HG02610 (cell line): Measurements from ENCODE around the gene NT5DC3.

Experiments used
- ATAC-seq: cut with Tn5 transposase; IDR thresholded peaks from one replicate; pipeline ENCODE4 v1.9.1; 2021; ENCODE audit warnings: mild to moderate bottlenecking, moderate library complexity; ENCODE audit not compliant: unreplicated experiment

Gene NT5DC3

DNA sequence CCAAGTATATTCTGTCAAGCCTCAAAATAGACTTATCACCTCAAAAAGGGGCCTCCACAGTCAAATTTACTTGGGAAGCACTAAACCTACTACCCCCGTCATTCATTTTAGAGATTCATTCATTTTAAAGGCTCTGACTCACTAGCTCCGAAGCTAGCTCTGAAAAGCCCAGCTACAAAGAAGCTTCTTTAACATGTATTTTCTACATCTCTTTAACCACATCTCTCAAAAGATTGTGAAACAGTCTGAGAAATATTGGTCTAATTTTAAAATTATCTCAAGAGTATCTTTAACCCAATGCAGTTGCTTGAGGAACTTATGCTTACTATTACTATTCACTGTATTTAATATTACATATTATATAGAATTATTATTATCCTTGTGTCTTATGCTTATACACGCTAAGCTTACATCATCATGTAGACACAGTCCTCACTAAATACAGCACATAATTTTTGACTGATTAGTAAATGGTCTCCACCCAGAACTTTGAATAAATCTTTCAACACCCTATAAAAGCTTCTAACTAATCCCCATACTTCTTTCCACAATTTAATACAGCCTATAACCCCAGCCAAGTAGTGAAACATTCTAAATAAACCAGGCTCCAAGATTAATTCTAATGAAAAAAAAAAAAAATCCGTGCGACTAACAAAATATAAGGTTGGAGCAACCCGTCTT, 7.8 kb downstream of the NT5DC3 start:
- no peak for ATAC-seq

DNA sequence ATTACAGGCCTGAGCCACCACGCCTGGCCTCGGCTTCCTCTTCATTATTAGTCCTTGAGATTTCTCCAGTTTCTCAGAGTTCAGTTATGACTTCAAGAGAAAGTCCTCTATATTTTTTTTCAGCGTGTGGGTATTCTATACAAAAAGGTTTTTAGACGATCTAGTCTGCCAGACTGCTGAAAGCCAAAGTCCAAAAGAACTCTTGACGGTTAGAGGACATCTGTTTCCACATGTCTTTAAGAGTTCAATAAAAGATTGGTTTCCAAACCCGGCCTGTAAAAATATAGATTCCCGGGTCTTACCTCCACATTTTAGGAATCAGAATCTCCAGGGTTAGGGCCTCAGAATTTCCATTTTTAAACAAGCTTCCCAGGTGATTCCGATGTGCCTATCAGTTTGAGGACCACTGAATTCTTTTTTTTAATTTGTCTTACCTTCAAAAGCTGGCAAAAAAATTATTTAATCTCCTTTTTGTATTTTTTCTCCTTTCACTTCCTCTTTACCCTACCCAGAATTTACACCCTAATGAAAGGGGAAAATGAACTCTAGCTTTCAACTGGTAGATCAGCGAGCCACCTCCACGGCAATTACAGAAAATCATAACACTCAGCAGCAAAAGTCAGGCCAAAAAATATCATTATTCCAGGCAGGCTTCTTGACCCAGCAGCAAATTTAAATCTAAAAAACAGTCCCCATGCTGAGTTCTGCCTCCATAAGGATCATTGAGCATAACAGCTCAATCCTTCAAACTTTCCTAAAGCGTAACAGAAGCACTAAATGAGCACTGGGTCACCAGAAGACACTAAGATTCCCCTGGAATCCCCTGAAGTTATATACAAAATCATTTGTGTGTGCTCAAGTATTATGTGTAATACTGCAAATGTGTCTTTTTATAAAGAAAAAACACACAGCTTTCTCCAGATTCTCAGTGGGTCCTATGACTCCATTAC, 8.7 kb downstream of the NT5DC3 start:
- ATAC-seq, result no peak

DNA sequence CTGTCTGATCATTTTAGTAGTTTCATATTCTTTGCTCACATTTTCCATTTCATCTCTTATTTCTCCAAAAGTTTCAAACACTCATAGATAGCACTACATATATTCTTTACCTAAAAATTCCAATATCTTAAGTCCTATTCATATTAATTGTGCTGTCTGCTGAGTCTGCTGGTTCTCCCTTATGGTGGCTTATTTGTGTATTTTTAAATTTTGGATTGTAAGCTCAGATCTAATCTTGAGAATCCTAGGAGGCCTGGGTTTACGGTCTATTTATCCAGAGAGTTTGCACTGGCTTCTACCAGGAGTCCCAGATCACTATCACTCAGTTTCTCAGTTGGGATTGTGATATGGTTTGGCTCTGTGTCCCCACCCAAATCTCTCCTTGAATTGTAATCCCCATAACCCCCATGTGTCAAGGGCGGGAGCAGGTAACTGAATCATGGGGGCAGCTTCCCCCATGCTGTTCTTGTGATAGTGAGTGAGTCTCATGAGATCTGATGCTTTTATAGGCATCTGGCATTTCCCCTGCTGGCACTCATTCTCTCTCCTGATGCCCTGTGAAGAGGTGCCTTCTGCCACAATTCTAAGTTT, 10.2 kb downstream of the NT5DC3 start:
- no peak for ATAC-seq

DNA sequence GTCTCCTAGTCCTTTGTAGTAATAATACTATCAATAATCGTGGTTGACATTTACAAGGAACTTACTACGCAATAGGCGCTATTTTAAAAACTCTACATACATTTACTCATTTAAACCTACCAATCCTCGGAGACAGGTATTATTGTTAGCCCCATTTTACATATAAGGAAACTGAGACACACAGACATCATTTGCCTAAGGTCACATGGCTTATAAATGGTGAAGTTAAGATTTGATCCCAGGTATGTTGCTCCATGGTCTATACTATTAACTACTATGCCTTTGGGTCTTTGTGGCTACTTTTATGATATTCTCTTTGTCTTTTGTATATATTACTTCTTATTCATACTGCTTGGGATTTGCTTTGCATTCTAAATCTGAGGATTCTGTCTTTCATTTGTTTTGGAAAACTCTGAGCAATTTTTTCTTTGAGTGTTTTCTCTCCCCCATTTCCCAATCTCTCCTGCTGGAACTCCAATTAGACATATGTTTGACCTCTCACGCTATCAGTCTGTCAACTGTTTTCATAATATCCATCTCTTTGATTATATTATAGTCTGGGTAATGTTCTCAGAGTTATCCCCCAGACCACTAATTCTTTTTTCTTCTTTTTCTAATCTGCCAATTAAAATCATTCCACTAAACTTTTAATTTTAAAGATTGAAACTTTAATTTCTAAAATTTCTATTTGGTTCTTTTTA, 10.9 kb downstream of the NT5DC3 start:
- ATAC-seq, result no peak

DNA sequence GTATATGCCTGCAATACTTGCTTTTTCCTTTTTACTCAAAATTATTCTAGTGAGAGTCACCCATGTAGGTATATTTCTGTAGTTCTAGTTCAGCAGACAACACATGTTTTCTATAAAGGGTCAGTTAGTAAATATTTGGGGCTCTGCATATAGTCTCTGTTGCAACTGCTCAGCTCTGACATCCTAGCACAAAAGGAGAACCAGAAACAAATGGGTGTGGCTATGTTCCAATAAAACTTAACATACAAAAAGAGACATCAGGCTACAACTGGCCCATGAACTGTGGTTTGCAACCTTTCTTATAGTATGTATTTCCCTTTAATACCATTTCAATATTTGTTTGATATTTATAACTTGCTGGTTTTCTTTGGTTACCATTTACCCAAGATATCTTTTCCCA, 11.9 kb downstream of the NT5DC3 start:
- no peak for ATAC-seq

DNA sequence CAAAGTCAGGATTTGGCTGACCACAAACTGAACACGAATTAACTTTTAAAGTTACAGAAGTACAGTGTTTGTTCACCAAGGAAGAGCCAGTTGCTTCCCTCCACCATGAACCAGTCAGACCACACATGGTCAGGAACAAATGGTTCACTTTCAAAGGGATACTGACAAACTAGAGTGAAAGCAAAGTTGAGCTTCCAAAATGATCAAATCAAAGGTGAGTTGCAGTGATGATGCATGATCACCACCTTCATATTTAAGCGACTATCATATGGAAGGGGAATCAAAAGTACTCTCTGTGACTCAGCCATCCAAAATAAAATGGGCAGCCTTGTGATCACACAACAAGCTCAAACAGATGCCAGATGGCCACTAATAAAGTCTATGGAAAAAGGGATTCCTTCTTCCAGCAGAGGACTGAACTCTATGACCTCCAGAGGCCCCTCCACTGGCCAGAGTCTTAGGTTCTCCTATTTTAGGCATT, 13.1 kb downstream of the NT5DC3 start:
- ATAC-seq, result no peak

DNA sequence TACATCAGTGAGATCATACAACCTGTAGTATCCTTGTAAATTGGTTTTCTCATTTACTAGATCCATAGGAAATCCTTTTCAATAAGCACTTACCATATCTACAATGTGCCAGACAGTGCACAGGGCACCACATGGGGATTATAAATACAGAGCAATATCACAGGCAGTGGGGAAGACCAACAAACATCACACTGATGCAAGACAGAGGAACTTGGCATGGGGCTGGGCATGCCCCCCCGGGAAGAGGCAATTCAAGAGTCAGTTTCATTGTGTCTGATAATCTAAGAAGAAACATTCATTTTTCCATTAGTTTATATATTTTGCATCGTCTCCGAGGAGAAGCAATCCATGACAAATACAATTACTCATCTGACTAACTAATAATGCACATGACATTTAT, 16.2 kb downstream of the NT5DC3 start:
- no peak for ATAC-seq

DNA sequence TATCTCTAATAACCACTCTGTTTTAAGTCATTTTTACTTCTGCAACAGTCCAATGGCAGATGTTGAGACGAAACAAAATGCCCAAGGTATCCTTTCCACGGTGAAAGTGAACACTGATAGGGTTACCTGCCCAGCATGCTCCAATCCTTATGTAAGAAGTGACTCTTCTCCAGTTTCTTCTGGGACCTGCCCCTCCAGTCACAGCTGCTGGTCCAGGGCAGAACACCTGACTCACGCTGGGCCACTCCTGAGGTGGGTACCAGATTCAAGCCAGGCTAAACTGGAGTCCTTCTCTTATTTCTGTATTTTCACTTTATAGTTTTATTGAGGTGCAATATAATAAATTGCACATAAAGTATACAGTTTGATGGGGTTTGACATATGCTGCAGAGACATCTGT, 16.7 kb downstream of the NT5DC3 start:
- no peak for ATAC-seq

DNA sequence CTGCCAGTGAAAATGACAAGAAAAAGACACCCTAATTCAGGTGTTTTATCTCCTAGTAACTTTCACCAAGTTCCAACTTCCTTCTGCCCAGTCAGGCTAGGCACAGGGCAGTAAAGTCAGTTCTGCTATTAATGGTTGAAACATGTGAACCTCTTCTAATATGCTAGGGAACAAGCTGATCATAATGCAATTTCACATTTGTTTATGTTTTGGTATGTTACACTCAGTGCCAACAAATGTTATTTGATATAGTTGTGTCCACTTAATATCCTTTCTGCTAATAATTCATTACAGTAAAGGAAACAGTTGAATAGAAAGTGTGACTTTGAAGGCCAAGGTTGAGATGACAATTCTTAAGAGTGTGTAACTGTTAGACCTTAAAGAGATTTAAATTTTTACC, 17.2 kb downstream of the NT5DC3 start:
- no peak for ATAC-seq

DNA sequence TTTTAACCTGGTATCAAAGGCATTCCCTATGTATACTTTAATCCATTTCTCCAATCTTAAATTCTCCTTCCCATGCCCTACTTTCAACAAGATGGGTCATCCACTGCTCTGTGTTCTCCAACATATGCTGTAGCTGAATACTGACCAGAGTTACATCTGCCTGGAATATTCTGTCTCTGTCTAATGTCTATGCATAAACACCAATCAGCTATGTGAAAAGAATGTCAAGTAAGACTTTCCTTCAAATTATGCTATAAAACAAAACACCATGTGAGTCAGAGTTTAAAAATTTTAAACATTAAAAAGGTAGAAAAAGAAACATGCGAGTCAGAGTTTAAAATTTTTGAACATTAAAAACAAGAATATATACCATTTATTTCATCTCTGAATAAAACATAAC, 19.3 kb downstream of the NT5DC3 start:
- no peak for ATAC-seq

DNA sequence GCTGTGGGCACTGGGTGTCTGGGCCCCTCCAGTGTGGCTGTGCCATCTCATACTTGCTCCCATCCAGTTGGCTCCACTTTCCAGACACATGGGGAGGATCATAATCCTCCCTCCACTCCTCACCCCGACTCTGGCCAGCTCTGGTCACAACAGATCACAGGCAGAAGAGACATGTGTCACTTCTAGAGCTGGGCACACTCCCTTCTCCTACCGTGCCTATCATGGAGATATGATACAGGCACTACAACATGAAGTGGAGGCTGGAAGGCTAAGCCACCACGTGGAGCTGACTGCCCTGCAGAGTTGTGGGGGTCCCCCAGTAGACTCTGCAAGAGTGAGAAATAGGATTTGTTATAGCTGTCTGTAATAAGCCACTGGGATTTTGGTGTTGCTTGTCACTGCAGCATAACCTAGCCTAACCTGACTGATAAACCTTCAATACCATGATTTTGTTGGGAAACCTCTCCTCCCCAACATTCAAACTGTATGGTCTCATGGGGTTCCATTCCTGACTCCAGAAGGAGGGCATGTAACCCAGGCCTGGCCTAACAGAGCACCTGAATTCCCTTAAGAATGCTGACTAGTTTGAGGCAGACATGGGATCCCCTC, 20.0 kb downstream of the NT5DC3 start:
- ATAC-seq, result no peak

DNA sequence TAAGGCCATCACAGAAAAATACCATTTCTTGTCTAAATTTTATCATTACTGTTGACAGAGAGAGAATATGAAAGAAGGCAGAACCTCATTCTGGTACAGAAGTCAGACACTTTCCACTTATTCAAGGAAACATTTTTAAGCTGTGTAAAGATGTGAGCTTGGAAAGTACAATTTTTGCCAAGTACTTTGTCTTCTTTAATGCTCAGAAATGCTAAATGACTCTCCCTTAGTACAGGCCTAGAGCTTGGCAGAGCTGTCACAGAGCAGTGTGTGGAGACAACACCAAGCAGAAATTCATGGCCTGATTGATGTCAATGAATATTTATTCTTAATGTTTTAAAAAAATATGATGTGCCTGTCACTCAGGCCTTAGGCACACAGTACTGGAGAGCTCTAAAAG, 20.7 kb downstream of the NT5DC3 start:
- ATAC-seq, result no peak

DNA sequence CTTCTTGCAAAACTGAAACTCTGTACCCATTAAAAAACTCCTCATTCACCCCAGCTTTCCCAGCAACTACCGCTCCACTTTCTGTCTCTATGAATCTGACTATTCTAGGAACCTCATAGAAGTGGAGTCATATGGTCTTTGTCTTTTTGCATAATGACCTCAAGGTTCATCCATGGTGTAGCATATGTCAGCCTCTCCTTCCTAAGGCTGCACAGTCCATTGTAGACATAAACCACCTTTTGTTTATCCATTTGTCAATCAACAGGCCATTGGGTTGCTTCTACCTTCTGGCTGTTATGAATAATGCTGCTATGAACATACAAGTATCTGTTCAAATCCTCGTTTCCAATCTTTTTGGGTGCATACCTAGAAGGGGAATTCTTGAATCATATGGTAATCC, 21.1 kb downstream of the NT5DC3 start:
- no peak for ATAC-seq

DNA sequence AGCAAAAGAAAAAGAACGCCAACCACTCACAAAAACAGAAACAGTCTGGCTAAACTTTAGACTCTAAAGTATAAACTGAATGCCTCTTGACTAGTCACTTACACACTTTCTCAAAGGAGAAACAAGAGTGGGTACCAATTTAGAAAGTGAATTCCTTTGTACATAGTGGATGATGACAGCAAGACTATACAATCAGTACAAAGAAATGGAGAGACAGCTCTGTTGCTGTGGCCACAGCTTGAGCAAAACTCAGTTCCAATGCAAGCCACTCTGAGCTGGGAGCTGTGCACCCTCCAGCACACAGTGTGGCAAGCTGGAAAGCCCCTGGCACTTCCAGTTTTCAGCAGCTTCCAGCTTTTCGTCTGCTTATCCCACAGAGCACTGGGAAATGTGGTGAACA, 21.7 kb downstream of the NT5DC3 start:
- ATAC-seq, result no peak

DNA sequence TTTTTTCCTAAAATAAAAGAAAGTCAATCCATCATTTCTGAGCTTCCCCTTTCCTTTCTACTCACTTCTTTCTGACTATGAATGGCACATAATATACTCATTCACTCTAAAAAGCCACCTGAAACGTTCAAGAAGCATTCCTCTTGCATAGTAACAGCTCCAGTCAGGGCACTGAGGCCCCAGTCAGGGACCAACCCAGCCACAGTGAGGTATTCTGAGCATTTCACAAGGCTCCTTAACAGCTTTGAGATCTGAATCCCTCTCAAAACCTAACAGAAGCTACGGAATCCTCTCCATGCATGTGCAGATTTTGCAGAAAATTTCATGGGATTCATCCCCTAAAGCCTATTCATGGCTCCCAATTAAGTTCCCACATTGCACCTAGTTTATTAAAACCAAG, 23.2 kb downstream of the NT5DC3 start:
- no peak for ATAC-seq

DNA sequence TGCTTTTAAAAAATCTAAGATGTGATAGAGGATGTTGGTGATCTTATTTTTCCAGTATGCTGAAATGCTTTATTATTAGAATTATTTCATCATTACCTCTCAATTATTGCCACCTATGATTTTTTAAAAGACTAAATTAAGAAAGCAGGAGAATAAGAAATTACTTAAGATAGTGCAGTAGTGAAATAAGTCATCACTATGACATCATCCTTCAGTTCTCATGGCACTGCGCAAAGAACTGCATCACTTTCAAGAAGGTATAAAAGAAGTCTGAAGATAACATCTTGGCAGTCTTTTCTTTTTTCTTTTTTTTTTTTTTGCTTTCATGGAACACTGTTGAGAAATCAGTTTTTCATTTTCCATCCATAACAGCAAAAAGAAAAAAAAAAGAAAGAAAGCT, 24.4 kb downstream of the NT5DC3 start:
- no peak for ATAC-seq

DNA sequence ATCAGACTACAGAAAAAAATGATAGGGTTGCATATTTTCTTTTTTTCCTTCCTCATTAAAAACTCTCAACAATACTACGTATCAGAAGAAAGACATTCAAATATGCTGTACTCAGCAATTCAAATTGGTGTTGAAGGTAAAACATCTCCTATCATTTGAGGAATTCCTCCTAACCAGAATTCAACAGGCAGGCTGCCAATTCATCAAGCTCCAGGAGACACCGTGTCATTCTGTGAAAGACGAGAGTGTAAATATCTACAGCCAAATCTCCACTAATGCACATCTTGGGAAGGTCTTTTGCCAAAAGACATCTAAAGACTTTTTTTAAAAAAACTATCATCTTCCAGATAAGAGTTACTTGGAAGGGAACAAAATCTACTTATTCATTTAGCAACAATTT, 26.6 kb downstream of the NT5DC3 start:
- no peak for ATAC-seq

DNA sequence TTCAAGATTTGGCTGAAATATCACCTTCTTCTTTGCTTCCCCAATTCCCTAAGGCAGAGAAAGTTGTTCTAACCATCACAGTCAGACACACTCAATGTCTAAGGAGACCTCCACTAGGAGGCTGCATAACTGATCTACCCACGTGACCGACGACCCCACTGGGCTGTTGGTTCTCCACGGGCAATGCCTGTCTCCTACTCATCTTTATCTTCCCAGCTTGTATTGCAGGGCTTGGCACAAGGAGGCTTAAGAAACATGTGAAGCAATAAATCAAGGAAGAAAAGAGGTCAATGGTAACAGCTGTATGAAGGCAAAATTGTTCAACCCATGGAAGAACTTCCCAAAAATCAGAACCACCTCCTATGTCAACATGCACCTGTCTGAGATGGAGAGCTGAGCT, 27.1 kb downstream of the NT5DC3 start:
- no peak for ATAC-seq

DNA sequence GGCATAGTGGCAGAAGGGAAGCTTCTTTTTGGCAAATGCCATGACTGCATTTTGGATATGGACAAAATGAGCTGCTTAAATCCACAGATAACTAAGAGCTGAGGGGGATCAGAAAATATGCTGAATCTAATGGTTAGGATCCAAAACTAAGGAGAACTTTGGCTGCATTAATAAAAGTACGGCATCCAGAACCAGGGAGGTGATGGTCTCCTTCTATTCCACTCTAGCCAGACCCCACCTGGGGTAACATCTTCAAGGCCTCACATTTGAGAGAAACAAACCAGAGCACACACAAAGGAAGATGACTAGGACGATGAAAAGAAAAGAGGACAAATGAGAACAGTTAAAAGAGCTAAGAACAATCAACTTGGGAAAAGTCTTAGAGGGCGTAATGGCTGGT, 27.6 kb downstream of the NT5DC3 start:
- ATAC-seq, result no peak

DNA sequence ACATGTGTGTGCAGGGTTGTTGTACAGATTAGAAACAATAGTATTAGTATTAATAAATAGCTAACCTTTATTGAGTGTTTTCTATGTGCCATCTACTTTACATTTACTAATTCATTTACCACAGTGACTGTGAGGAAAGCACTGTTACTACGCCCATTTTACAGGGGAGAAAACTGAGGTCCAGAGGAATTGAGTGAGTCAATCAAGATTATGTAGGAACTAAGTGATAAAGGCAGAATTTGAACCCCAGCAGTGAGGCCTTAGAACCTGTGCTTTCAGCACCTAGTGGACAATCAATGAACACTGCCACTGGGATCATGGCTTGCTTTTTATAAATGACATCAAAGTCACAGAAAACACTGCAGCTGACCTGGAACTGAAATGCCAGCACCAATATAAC, 28.2 kb downstream of the NT5DC3 start:
- no peak for ATAC-seq

DNA sequence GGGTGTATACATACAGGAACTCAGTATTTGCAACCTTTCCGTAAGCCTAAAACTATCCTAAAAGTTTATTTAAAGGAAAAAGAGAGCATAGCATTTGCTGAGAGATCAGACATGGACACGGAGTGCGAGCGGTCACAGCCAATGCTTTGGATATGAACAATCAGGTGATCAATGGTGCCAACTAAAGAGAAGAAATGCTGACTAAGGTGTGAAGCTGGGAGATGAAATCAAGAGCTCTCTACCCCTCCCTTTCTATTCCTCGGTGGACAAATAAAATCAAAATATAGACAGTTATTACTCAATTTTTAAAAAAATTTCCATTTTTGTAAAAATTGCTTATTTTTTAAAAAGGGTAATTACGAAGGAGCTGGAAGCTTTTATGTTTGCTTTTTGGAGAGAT, 29.2 kb downstream of the NT5DC3 start:
- ATAC-seq, result no peak
